IMR-90 (cell line): Measurements from ENCODE around the gene DDA1. TPM values are rescaled to one million over a fixed set of nuclear protein-coding genes. Genes with fewer than 3 reads are reported as not detected.

Experiments
- ATAC-seq: fragments of 200-7000 bp; cut with Tn5 transposase; 2 replicates; pipeline ENCODE4 v1.9.1; 2020; ENCODE audit warnings: low read depth, mild to moderate bottlenecking, moderate library complexity
- BruUV-seq: library from RNA; stranded (reverse); fragments of 400-500 nt; replicated peaks from 2 replicates; lab custom pipeline; 2021; lab: Mats Ljungman, UMichigan
- CTCF ChIA-PET: fragments of 300-600 bp; formaldehyde crosslinking; extraction: SDS; loops from one replicate; lab custom pipeline; 2021; ENCODE audit warnings: antibody characterized with exemption; lab: Yijun Ruan, JAX
- POLR2A ChIA-PET: fragments of 300-600 bp; sonication (Branson Sonifier 250); formaldehyde crosslinking; loops from one replicate; lab custom pipeline; 2022; ENCODE audit warnings: antibody characterized with exemption; ENCODE audit not compliant: unreplicated experiment; lab: Charles Lee
- DNase-seq: peaks from one replicate; pipeline ENCODE4 v3.0.0; 2013
- H2AFZ ChIP-seq: replicated peaks from 2 replicates; pipeline ENCODE3; 2013; ENCODE audit warnings: low read length, mild to moderate bottlenecking; ENCODE audit not compliant: poor library complexity
- H2AK5ac ChIP-seq: 2 replicates; pipeline ENCODE4 v1.6.1; 2013; ENCODE audit warnings: low read depth, low read length, inconsistent platforms
- H2AK9ac ChIP-seq: replicated peaks from 2 replicates; pipeline ENCODE3; 2013; ENCODE audit warnings: mild to moderate bottlenecking, low read depth, low read length, moderate library complexity; ENCODE audit not compliant: poor library complexity
- H2BK120ac ChIP-seq: 2 replicates; pipeline ENCODE4 v1.6.1; 2013; ENCODE audit warnings: low read depth, low read length, inconsistent platforms
- H2BK15ac ChIP-seq: 3 replicates; pipeline ENCODE4 v1.6.1; 2013; ENCODE audit warnings: low read depth, low read length, inconsistent platforms
- H2BK20ac ChIP-seq: 2 replicates; pipeline ENCODE4 v1.6.1; 2013; ENCODE audit warnings: low read depth, mild to moderate bottlenecking, inconsistent platforms, low read length, moderate library complexity
- H2BK5ac ChIP-seq: 2 replicates; pipeline ENCODE4 v1.6.1; 2013; ENCODE audit warnings: mild to moderate bottlenecking, low read depth, low read length, inconsistent platforms; ENCODE audit not compliant: poor library complexity, severe bottlenecking
- H3K14ac ChIP-seq: replicated peaks from 2 replicates; pipeline ENCODE4 v1.6.1; 2013; ENCODE audit warnings: low read depth, low read length, inconsistent platforms
- H3K18ac ChIP-seq: 2 replicates; pipeline ENCODE4 v1.6.1; 2013; ENCODE audit warnings: low read depth, low read length, control low read depth
- H3K23ac ChIP-seq: 2 replicates; pipeline ENCODE4 v1.6.1; 2013; ENCODE audit warnings: low read depth, low read length, inconsistent platforms
- H3K27ac ChIP-seq: 2 replicates; pipeline ENCODE4 v1.5.1; 2013; ENCODE audit warnings: mild to moderate bottlenecking, control low read depth, low read length; ENCODE audit not compliant: insufficient read depth
- H3K27me3 ChIP-seq: 2 replicates; pipeline ENCODE4 v1.6.1; 2013; ENCODE audit warnings: low read length; ENCODE audit not compliant: control insufficient read depth, insufficient read depth
- H3K36me3 ChIP-seq: 2 replicates; pipeline ENCODE4 v1.6.1; 2013; ENCODE audit warnings: low read length, mixed read lengths; ENCODE audit not compliant: control insufficient read depth, insufficient read depth
- H3K4ac ChIP-seq: 2 replicates; pipeline ENCODE4 v1.6.1; 2013; ENCODE audit warnings: low read depth, low read length, inconsistent platforms
- H3K4me1 ChIP-seq: 2 replicates; pipeline ENCODE4 v1.6.1; 2013; ENCODE audit warnings: low read length, mixed read lengths; ENCODE audit not compliant: control insufficient read depth, insufficient read depth
- H3K4me2 ChIP-seq: 2 replicates; pipeline ENCODE4 v1.6.1; 2013; ENCODE audit warnings: low read depth, mild to moderate bottlenecking, control low read depth, low read length, moderate library complexity
- H3K4me3 ChIP-seq: 2 replicates; pipeline ENCODE4 v1.5.1; 2013; ENCODE audit warnings: low read depth, mild to moderate bottlenecking, control low read depth, low read length, moderate library complexity; ENCODE audit not compliant: insufficient read depth
- H3K56ac ChIP-seq: 2 replicates; pipeline ENCODE4 v1.6.1; 2013; ENCODE audit warnings: low read length, inconsistent platforms; ENCODE audit not compliant: insufficient read depth; ENCODE audit errors: extremely low read depth
- H3K79me1 ChIP-seq, 2 experiments: 2 replicates each; pipeline ENCODE4 v1.6.1; 2013; ENCODE audit warnings: low read length in 2 of 2, inconsistent platforms in 1 of 2, low read depth in 1 of 2
- H3K9ac ChIP-seq: 2 replicates; pipeline ENCODE4 v1.6.1; 2013; ENCODE audit warnings: low read depth, low read length, control low read depth
- H3K9me1 ChIP-seq: 2 replicates; pipeline ENCODE4 v1.6.1; 2013; ENCODE audit warnings: low read length, inconsistent platforms; ENCODE audit not compliant: insufficient read depth
- H3K9me3 ChIP-seq: 2 replicates; pipeline ENCODE4 v1.6.1; 2013; ENCODE audit warnings: low read length; ENCODE audit not compliant: control insufficient read depth, insufficient read depth
- H4K20me1 ChIP-seq: 2 replicates; pipeline ENCODE4 v1.6.1; 2013; ENCODE audit warnings: low read length, inconsistent platforms; ENCODE audit not compliant: insufficient read depth
- H4K5ac ChIP-seq: 2 replicates; pipeline ENCODE4 v1.6.1; 2013; ENCODE audit warnings: mild to moderate bottlenecking, low read depth, low read length, control low read depth
- H4K8ac ChIP-seq, 2 experiments: 2 replicates each; pipeline ENCODE4 v1.6.1; 2013; ENCODE audit warnings: low read depth in 2 of 2, low read length in 2 of 2, control low read depth in 1 of 2, inconsistent platforms in 1 of 2
- H4K91ac ChIP-seq: 2 replicates; pipeline ENCODE4 v1.6.1; 2013; ENCODE audit warnings: low read depth, low read length, inconsistent platforms; ENCODE audit not compliant: insufficient read depth
- BHLHE40 ChIP-seq: fragments of 150-350 bp; IDR thresholded peaks from 2 replicates; pipeline ENCODE4 v1.6.1; 2016; ENCODE audit warnings: mild to moderate bottlenecking, low read depth, low read length
- CEBPB ChIP-seq: IDR thresholded peaks from 2 replicates; pipeline ENCODE4 v1.6.1; 2012; ENCODE audit warnings: low read depth, low read length, improper control_type of control experiment
- CHD1 ChIP-seq: IDR thresholded peaks from 2 replicates; pipeline ENCODE4 v1.6.1; 2012; ENCODE audit warnings: low read depth, low read length, improper control_type of control experiment
- FOS ChIP-seq: fragments of 150-350 bp; IDR thresholded peaks from 2 replicates; pipeline ENCODE4 v1.6.1; 2016; ENCODE audit warnings: low read depth, low read length
- MAFK ChIP-seq: IDR thresholded peaks from 2 replicates; pipeline ENCODE4 v1.6.1; 2012; ENCODE audit warnings: low read depth, low read length, improper control_type of control experiment
- MAZ ChIP-seq: IDR thresholded peaks from 2 replicates; pipeline ENCODE4 v1.6.1; 2012; ENCODE audit warnings: low read depth, mild to moderate bottlenecking, low read length, improper control_type of control experiment, moderate library complexity, borderline replicate concordance
- MXI1 ChIP-seq: IDR thresholded peaks from 2 replicates; pipeline ENCODE4 v1.6.1; 2012; ENCODE audit warnings: low read depth, mild to moderate bottlenecking, low read length, moderate library complexity, borderline replicate concordance
- NFE2L2 ChIP-seq: fragments of 150-350 bp; IDR thresholded peaks from 2 replicates; pipeline ENCODE4 v1.6.1; 2016; ENCODE audit warnings: low read depth, mild to moderate bottlenecking, low read length
- POLR2A ChIP-seq: IDR thresholded peaks from 2 replicates; pipeline ENCODE4 v1.6.1; 2012; ENCODE audit warnings: mild to moderate bottlenecking, low read depth, low read length
- RAD21 ChIP-seq: IDR thresholded peaks from 2 replicates; pipeline ENCODE4 v1.6.1; 2012; ENCODE audit warnings: low read length, improper control_type of control experiment
- RCOR1 ChIP-seq: IDR thresholded peaks from 2 replicates; pipeline ENCODE4 v1.6.1; 2012; ENCODE audit warnings: mild to moderate bottlenecking, low read length, improper control_type of control experiment; ENCODE audit not compliant: insufficient replicate concordance
- RFX5 ChIP-seq: IDR thresholded peaks from 2 replicates; pipeline ENCODE4 v1.8.0; 2012; ENCODE audit warnings: low read depth, mild to moderate bottlenecking, low read length, moderate library complexity
- SMC3 ChIP-seq: fragments of 150-350 bp; IDR thresholded peaks from 2 replicates; pipeline ENCODE4 v1.6.1; 2016; ENCODE audit warnings: low read depth, mild to moderate bottlenecking, antibody characterized with exemption, low read length, moderate library complexity
- WGBS, 2 experiments: methylation state at CpG; one replicate each; pipeline versions ENCODE4 v1.1.5 to v1.1.7; 2013; ENCODE audit warnings: missing lambda C conversion rate in 2 of 2; ENCODE audit not compliant: insufficient read length in 1 of 2; ENCODE audit errors: extremely low coverage in 2 of 2; 5-methylcytosine and 5-hydroxymethylcytosine counted together
- dilution Hi-C: fragments of 300-500 bp; cut with HindIII; formaldehyde crosslinking; loops from one replicate; pipeline ENCODE4 v1.14.3; 2018; ENCODE audit warnings: low sequenced_read_pairs; ENCODE audit not compliant: unreplicated experiment
- in situ Hi-C: fragments of 300-500 bp; cut with MboI; formaldehyde crosslinking; loops from 3 replicates; pipeline ENCODE4 v1.14.3; 2019; ENCODE audit warnings: low sequenced_read_pairs, inconsistent platforms, mixed read lengths
- intact Hi-C: fragments of 100-400 bp; cut with micrococcal nuclease; formaldehyde crosslinking; loops from 2 replicates; pipeline ENCODE4 v1.10.0; 2022
- polyA plus RNA-seq, 3 experiments: library from polyadenylated mRNA; depleted of rRNA; stranded (reverse); fragments of >200 nt; gene quantifications; 2 replicates each; pipeline ENCODE4 v1.2.3, GENCODE V29; 2012; ENCODE audit warnings: low replicate concordance in 1 of 3
- total RNA-seq: library from RNA; depleted of rRNA; stranded (reverse); fragments of >200 nt; gene quantifications from 2 replicates; pipeline ENCODE4 v1.2.3, GENCODE V29; 2012
- TF ChIP-seq, protein P1 (sequence below): fragments of 150-350 bp; IDR thresholded peaks from 2 replicates; pipeline ENCODE4 v1.6.1; 2017; ENCODE audit warnings: mild to moderate bottlenecking, antibody characterized with exemption, low read length, low read depth
- TF ChIP-seq, protein P2 (sequence below): fragments of 150-350 bp; IDR thresholded peaks from 2 replicates; pipeline ENCODE4 v1.6.1; 2016; ENCODE audit warnings: low read depth, mild to moderate bottlenecking, low read length, moderate library complexity, borderline replicate concordance
- TF ChIP-seq, protein P3 (sequence below): conservative IDR thresholded peaks from 2 replicates; pipeline ENCODE4 v1.5.1; 2012; ENCODE audit warnings: mild to moderate bottlenecking, low read depth, low read length, improper control_type of control experiment

The DDA1 gene
- total and polyA plus RNA-seq, 2 of the 4 experiments (the other 2 are of a cell fraction) = 33.7 to 87.2 TPM

DNA sequence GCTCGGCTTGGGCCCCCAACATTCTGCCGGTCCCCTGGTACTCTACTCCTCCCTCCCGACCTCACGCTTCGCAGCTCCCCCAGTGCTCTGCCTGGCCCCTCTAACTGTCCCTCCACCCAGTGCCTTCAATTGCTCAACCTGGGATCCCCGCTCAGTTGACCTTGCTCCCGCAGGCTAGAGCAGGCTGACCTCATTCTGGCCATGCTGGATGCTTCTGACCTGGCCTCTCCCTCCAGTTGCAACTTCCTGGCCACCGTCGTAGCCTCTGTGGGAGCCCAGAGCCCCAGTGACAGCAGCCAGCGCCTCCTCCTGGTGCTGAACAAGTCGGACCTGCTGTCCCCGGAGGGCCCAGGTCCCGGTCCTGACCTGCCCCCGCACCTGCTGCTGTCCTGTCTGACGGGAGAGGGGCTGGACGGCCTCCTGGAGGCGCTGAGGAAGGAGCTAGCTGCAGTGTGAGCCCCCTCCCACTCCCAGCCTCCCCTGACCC, 31.6 kb downstream of the DDA1 start:
- Histone ChIP-seq H2AFZ (peak overlapping the region; percentile 43), H3K9me1 (no peaks in the 10 kb centered on the region), H3K14ac (no peak overlapping the region), H3K4me2 (no peak overlapping the region), H3K56ac (no peak overlapping the region), H4K8ac (no peak overlapping the region), H4K5ac (no peak overlapping the region), H3K4ac (no peak overlapping the region), H3K4me3 (no peak overlapping the region), H2AK5ac (no peak overlapping the region), H4K91ac (no peak overlapping the region), H3K9ac (no peak overlapping the region), H2AK9ac (no peak overlapping the region), H3K9me3 (no peaks in the 10 kb centered on the region), H3K23ac (no peak overlapping the region), H3K27me3 (no peaks in the 10 kb centered on the region), H3K79me1 (peaks cover 7 to 15% of the 10 kb centered on the region in 2 experiments; a peak in 3 of 4 replicates), H3K18ac (no peak overlapping the region), H3K36me3 (peaks cover 5% of the 10 kb centered on the region; the same call in 1 of the 2 replicates), H3K4me1 (peaks cover 4% of the 10 kb centered on the region), H4K20me1 (no peaks in the 10 kb centered on the region), H3K27ac (no peak overlapping the region), H2BK20ac (no peak overlapping the region), H2BK5ac (no peak overlapping the region), H2BK15ac (no peak overlapping the region), H2BK120ac (no peak overlapping the region)
- dilution Hi-C loops (no loop called here), in situ Hi-C loops (no loop called here), intact Hi-C loops (no loop called here)
- no TSS peak for BruUV-seq
- CTCF ChIA-PET = no interaction called here
- ATAC-seq (no peak), DNase-seq (no peak)
- 78% methylated on average over 10 of the region's 17 CpGs; no CpG with 5 or more reads in 1 of the 2 experiments for WGBS, 2 experiments
- POLR2A ChIA-PET = no interaction called here
- TF ChIP-seq RCOR1 (no peak), NFE2L2 (no peak), RAD21 (no peak), MAFK (no peak), FOS (no peak), CHD1 (no peak), BHLHE40 (no peak), SMC3 (no peak), RFX5 (no peak), MAZ (no peak), POLR2A (no peak), MXI1 (no peak), CEBPB (no peak)
- TF ChIP-seq, protein P1, sequence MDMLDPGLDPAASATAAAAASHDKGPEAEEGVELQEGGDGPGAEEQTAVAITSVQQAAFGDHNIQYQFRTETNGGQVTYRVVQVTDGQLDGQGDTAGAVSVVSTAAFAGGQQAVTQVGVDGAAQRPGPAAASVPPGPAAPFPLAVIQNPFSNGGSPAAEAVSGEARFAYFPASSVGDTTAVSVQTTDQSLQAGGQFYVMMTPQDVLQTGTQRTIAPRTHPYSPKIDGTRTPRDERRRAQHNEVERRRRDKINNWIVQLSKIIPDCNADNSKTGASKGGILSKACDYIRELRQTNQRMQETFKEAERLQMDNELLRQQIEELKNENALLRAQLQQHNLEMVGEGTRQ = no peak
- TF ChIP-seq, protein P2, sequence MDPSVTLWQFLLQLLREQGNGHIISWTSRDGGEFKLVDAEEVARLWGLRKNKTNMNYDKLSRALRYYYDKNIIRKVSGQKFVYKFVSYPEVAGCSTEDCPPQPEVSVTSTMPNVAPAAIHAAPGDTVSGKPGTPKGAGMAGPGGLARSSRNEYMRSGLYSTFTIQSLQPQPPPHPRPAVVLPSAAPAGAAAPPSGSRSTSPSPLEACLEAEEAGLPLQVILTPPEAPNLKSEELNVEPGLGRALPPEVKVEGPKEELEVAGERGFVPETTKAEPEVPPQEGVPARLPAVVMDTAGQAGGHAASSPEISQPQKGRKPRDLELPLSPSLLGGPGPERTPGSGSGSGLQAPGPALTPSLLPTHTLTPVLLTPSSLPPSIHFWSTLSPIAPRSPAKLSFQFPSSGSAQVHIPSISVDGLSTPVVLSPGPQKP = no peak
- TF ChIP-seq, protein P3, sequence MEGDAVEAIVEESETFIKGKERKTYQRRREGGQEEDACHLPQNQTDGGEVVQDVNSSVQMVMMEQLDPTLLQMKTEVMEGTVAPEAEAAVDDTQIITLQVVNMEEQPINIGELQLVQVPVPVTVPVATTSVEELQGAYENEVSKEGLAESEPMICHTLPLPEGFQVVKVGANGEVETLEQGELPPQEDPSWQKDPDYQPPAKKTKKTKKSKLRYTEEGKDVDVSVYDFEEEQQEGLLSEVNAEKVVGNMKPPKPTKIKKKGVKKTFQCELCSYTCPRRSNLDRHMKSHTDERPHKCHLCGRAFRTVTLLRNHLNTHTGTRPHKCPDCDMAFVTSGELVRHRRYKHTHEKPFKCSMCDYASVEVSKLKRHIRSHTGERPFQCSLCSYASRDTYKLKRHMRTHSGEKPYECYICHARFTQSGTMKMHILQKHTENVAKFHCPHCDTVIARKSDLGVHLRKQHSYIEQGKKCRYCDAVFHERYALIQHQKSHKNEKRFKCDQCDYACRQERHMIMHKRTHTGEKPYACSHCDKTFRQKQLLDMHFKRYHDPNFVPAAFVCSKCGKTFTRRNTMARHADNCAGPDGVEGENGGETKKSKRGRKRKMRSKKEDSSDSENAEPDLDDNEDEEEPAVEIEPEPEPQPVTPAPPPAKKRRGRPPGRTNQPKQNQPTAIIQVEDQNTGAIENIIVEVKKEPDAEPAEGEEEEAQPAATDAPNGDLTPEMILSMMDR = no peak
